ENCODE results near the gene TP73.
"Not testable (repeated sequence)": the region's sequence is repeated elsewhere in the genome, so short reads cannot be mapped to it uniquely, and the experiment has no call there.

TP73 gene

GRCh38 chr1:3746830-3747521 lies 94.7 kb downstream of the TP73 start:
- DNase-seq, result peak; percentile 88

- no peak for DNase-seq
Observed at GRCh38 chr1:3747522-3747848, 95.2 kb downstream of the TP73 start.

GRCh38 chr1:3747903-3748302 lies 95.6 kb downstream of the TP73 start:
- DNase-seq, result no peak

- not testable (repeated sequence) for DNase-seq
Observed at GRCh38 chr1:3748316-3748900, 96.1 kb downstream of the TP73 start.

- DNase-seq, result no peak
Observed at GRCh38 chr1:3749512-3749911, 97.2 kb downstream of the TP73 start.

GRCh38 chr1:3750741-3751140 lies 98.4 kb downstream of the TP73 start:
- no peak for DNase-seq

- DNase-seq, result no peak
Observed at GRCh38 chr1:3752400-3752945, 100.2 kb downstream of the TP73 start, which contains the start of gene CCDC27. Gene CCDC27 (plus strand): TSS chr1:3752450. CDS start chr1:3752482, 32 bp downstream.

- no peak for DNase-seq
Observed at GRCh38 chr1:3753656-3754454, 101.5 kb downstream of the TP73 start.

- DNase-seq, result no peak
Observed at GRCh38 chr1:3756394-3756793, 104.1 kb downstream of the TP73 start.

- no peak for DNase-seq
Observed at GRCh38 chr1:3759164-3759563, 106.8 kb downstream of the TP73 start.

- no peak for DNase-seq
Observed at GRCh38 chr1:3759796-3760195, 107.5 kb downstream of the TP73 start.

GRCh38 chr1:3761296-3762010 lies 109.1 kb downstream of the TP73 start:
- DNase-seq, result no peak

GRCh38 chr1:3762151-3762872 lies 110.0 kb downstream of the TP73 start:
- no peak for DNase-seq

- DNase-seq, result no peak
Observed at GRCh38 chr1:3762873-3763228, 110.5 kb downstream of the TP73 start.

GRCh38 chr1:3763351-3764125 lies 111.2 kb downstream of the TP73 start:
- DNase-seq, result no peak

GRCh38 chr1:3767328-3767925 lies 115.1 kb downstream of the TP73 start:
- DNase-seq, result no peak

- no peak for DNase-seq
Observed at GRCh38 chr1:3768811-3769390, 116.6 kb downstream of the TP73 start.

GRCh38 chr1:3770047-3770765 lies 117.9 kb downstream of the TP73 start:
- no peak for DNase-seq

- no peak for DNase-seq
Observed at GRCh38 chr1:3771108-3772026, 119.1 kb downstream of the TP73 start.
